CD4-positive, CD25-positive, alpha-beta regulatory T cell (primary cell): ENCODE data around the gene RBP3. TPM values are rescaled to one million over a fixed set of nuclear protein-coding genes. Genes with fewer than 3 reads are reported as not detected.

Source experiments
- ATAC-seq, 2 donors: fragments of 150-1000 bp; cut with Tn5 transposase; one replicate each; pipeline ENCODE4 v1.10.0; 2021; ENCODE audit warnings: low read depth in 2 of 2, moderate number of reproducible peaks in 2 of 2, moderate library complexity in 1 of 2
- DNase-seq, 3 donors: peaks; one replicate each; pipeline versions ENCODE4 v3.0.0 to v3.0.0-alpha.2; 2012 to 2022; ENCODE audit warnings: mixed read lengths in 1 of 3
- H3K27ac ChIP-seq: one replicate; pipeline ENCODE4 v1.7.0; 2013; ENCODE audit warnings: mild to moderate bottlenecking, low read length; ENCODE audit not compliant: insufficient read depth, poor library complexity, severe bottlenecking
- H3K27me3 ChIP-seq: one replicate; pipeline ENCODE4 v1.7.0; 2013; ENCODE audit warnings: low read length; ENCODE audit not compliant: control insufficient read depth, insufficient read depth
- H3K36me3 ChIP-seq: one replicate; pipeline ENCODE4 v1.7.0; 2013; ENCODE audit warnings: mild to moderate bottlenecking, low read length, moderate library complexity; ENCODE audit not compliant: control insufficient read depth, insufficient read depth
- H3K4me1 ChIP-seq: 2 replicates; pipeline ENCODE4 v1.7.0; 2013; ENCODE audit warnings: mild to moderate bottlenecking, low read length; ENCODE audit not compliant: insufficient read depth, control insufficient read depth, poor library complexity, severe bottlenecking
- H3K4me3 ChIP-seq: one replicate; pipeline ENCODE4 v1.7.0; 2013; ENCODE audit warnings: low read depth, mild to moderate bottlenecking, low read length, moderate library complexity
- H3K9me3 ChIP-seq, 2 experiments: 1 replicate in 1 of 2; 2 replicates in 1 of 2; pipeline ENCODE4 v1.7.0; 2013; ENCODE audit warnings: low read length in 2 of 2, mild to moderate bottlenecking in 1 of 2, moderate library complexity in 1 of 2; ENCODE audit not compliant: control insufficient read depth in 2 of 2
- H3K27ac Mint-ChIP-seq, 3 donors: one replicate each; pipeline ENCODE4 v1.8.0; 2020 to 2022; ENCODE audit warnings: mild to moderate bottlenecking in 3 of 3, mixed read lengths in 3 of 3, moderate library complexity in 2 of 3
- H3K27me3 Mint-ChIP-seq: one replicate; pipeline ENCODE4 v1.8.0; 2022; ENCODE audit warnings: mild to moderate bottlenecking, mixed read lengths
- H3K36me3 Mint-ChIP-seq: one replicate; pipeline ENCODE4 v1.8.0; 2020; ENCODE audit warnings: mixed read lengths
- H3K4me1 Mint-ChIP-seq, 4 donors: one replicate each; pipeline ENCODE4 v1.8.0; 2020 to 2022; ENCODE audit warnings: mixed read lengths in 4 of 4, mild to moderate bottlenecking in 1 of 4
- H3K4me3 Mint-ChIP-seq, 4 donors: one replicate each; pipeline ENCODE4 v1.8.0; 2020 to 2022; ENCODE audit warnings: mild to moderate bottlenecking in 4 of 4, mixed read lengths in 4 of 4, moderate library complexity in 3 of 4
- H3K9me3 Mint-ChIP-seq, 7 donors: one replicate each; pipeline ENCODE4 v1.8.0; 2020 to 2022; ENCODE audit warnings: mixed read lengths in 7 of 7, mild to moderate bottlenecking in 3 of 7, moderate library complexity in 2 of 7
- polyA plus RNA-seq, 4 donors: library from polyadenylated mRNA; unstranded; fragments of 300-500 nt; fragmentation: Illumina TruSeq; gene quantifications; one replicate each; pipeline ENCODE4 v1.2.3, GENCODE V29; 2021
- total RNA-seq: library from RNA; stranded (reverse); gene quantifications from one replicate; pipeline ENCODE4 v1.2.3, GENCODE V29; 2022

RBP3 gene
- total and polyA plus RNA-seq, 5 donors from 2014 or later, result not detected

GRCh38 chr10:47374611-47375536 lies 26.7 kb downstream of the RBP3 start:
- Mint-ChIP-seq H3K27ac (no peak overlapping the region), H3K4me1 (peaks cover 0 to 2% (median 0%) of the 10 kb centered on the region in 4 donors)

GRCh38 chr10:47376522-47377220 lies 28.5 kb downstream of the RBP3 start:
- H3K4me3 ChIP-seq, result no peak overlapping the region
- H3K27me3 ChIP-seq, result peaks cover 3% of the 10 kb centered on the region
- DNase-seq (no peak), ATAC-seq (no peak)
- no peak overlapping the region for H3K27ac ChIP-seq
- Mint-ChIP-seq H3K27ac (no peak overlapping the region), H3K4me3 (no peak overlapping the region), H3K36me3 (no peaks in the 10 kb centered on the region), H3K9me3 (no peaks in the 10 kb centered on the region), H3K4me1 (peaks cover 0 to 2% (median 0%) of the 10 kb centered on the region in 4 donors), H3K27me3 (peaks cover 24% of the 10 kb centered on the region)
- no peaks in the 10 kb centered on the region for H3K9me3 ChIP-seq
- H3K36me3 ChIP-seq, result no peaks in the 10 kb centered on the region
- no peaks in the 10 kb centered on the region for H3K4me1 ChIP-seq

More at GRCh38 chr10:47374611-47375536, 26.7 kb downstream of the RBP3 start:
- Mint-ChIP-seq H3K36me3 (no peaks in the 10 kb centered on the region), H3K27me3 (peaks cover 6% of the 10 kb centered on the region), H3K4me3 (no peak overlapping the region), H3K9me3 (no peaks in the 10 kb centered on the region)
- Histone ChIP-seq H3K27me3 (peaks cover 3% of the 10 kb centered on the region), H3K4me1 (no peaks in the 10 kb centered on the region), H3K36me3 (no peaks in the 10 kb centered on the region), H3K9me3 (no peaks in the 10 kb centered on the region), H3K27ac (no peak overlapping the region), H3K4me3 (no peak overlapping the region)
- no peak for ATAC-seq
- DNase-seq, result no peak

- Histone ChIP-seq H3K4me3 (no peak overlapping the region), H3K27me3 (peaks cover 4% of the 10 kb centered on the region), H3K27ac (no peak overlapping the region), H3K4me1 (no peaks in the 10 kb centered on the region), H3K36me3 (no peaks in the 10 kb centered on the region), H3K9me3 (no peaks in the 10 kb centered on the region)
- DNase-seq (no peak), ATAC-seq (no peak)
- Mint-ChIP-seq H3K27me3 (peaks cover 30% of the 10 kb centered on the region), H3K9me3 (no peaks in the 10 kb centered on the region), H3K4me3 (no peak overlapping the region), H3K27ac (no peak overlapping the region), H3K36me3 (no peaks in the 10 kb centered on the region), H3K4me1 (peaks cover 0 to 2% (median 0%) of the 10 kb centered on the region in 4 donors)
Measured at GRCh38 chr10:47378183-47378510, 30.0 kb downstream of the RBP3 start.

- H3K9me3 Mint-ChIP-seq, result peaks cover 0 to 2% (median 0%) of the 10 kb centered on the region in 7 donors
- no peaks in the 10 kb centered on the region for H3K36me3 ChIP-seq
- H3K9me3 ChIP-seq, result no peaks in the 10 kb centered on the region
- peaks cover 2 to 6% (median 5%) of the 10 kb centered on the region in 4 donors for H3K4me1 Mint-ChIP-seq
- H3K27me3 ChIP-seq, result peaks cover 10% of the 10 kb centered on the region
- H3K4me3 Mint-ChIP-seq, result peak overlapping the region in 1 of 4 donors; percentile 64
- no peaks in the 10 kb centered on the region for H3K36me3 Mint-ChIP-seq
- DNase-seq (no peak), ATAC-seq (no peak)
- H3K27ac Mint-ChIP-seq, result no peak overlapping the region
- no peak overlapping the region for H3K27ac ChIP-seq
- H3K27me3 Mint-ChIP-seq, result peaks cover 37% of the 10 kb centered on the region
- no peak overlapping the region for H3K4me3 ChIP-seq
- peaks cover under 1% of the 10 kb centered on the region for H3K4me1 ChIP-seq
Measured at GRCh38 chr10:47378606-47379444, 30.7 kb downstream of the RBP3 start.

- Mint-ChIP-seq H3K27me3 (peaks cover 39% of the 10 kb centered on the region), H3K9me3 (peaks cover 0 to 3% (median 0%) of the 10 kb centered on the region in 7 donors)
- H3K27me3 ChIP-seq, result peaks cover 10% of the 10 kb centered on the region
Measured at GRCh38 chr10:47379445-47379785, 31.3 kb downstream of the RBP3 start.

GRCh38 chr10:47379901-47380300 lies 31.7 kb downstream of the RBP3 start:
- peaks cover 42% of the 10 kb centered on the region for H3K27me3 Mint-ChIP-seq

More at GRCh38 chr10:47379445-47379785, 31.3 kb downstream of the RBP3 start:
- H3K4me1 ChIP-seq, result peaks cover 6% of the 10 kb centered on the region
- Mint-ChIP-seq H3K36me3 (no peaks in the 10 kb centered on the region), H3K4me3 (peak overlapping the region in 1 of 4 donors; percentile 64), H3K27ac (no peak overlapping the region), H3K4me1 (peaks cover 2 to 8% (median 7%) of the 10 kb centered on the region in 4 donors)
- no peak overlapping the region for H3K27ac ChIP-seq
- no peak for DNase-seq
- H3K4me3 ChIP-seq, result no peak overlapping the region
- H3K9me3 ChIP-seq, result no peaks in the 10 kb centered on the region
- H3K36me3 ChIP-seq, result no peaks in the 10 kb centered on the region
- ATAC-seq, result no peak

GRCh38 chr10:47380341-47381102 lies 32.4 kb downstream of the RBP3 start:
- H3K9me3 ChIP-seq, result peaks cover 0 to 1% of the 10 kb centered on the region in 2 experiments
- H3K36me3 Mint-ChIP-seq, result no peaks in the 10 kb centered on the region
- peaks cover 0 to 7% (median 1%) of the 10 kb centered on the region in 7 donors for H3K9me3 Mint-ChIP-seq
- DNase-seq (no peak), ATAC-seq (no peak)
- peaks cover 8% of the 10 kb centered on the region for H3K4me1 ChIP-seq
- H3K36me3 ChIP-seq, result no peaks in the 10 kb centered on the region
- H3K27me3 Mint-ChIP-seq, result peaks cover 47% of the 10 kb centered on the region
- H3K4me3 Mint-ChIP-seq, result no peak overlapping the region
- H3K27me3 ChIP-seq, result peaks cover 16% of the 10 kb centered on the region
- no peak overlapping the region for H3K27ac ChIP-seq
- no peak overlapping the region for H3K4me3 ChIP-seq
- H3K4me1 Mint-ChIP-seq, result peaks cover 5 to 12% (median 9%) of the 10 kb centered on the region in 4 donors
- H3K27ac Mint-ChIP-seq, result no peak overlapping the region

More at GRCh38 chr10:47379901-47380300, 31.7 kb downstream of the RBP3 start:
- Histone ChIP-seq H3K9me3 (no peaks in the 10 kb centered on the region), H3K4me1 (peaks cover 8% of the 10 kb centered on the region), H3K27me3 (peaks cover 11% of the 10 kb centered on the region), H3K36me3 (no peaks in the 10 kb centered on the region), H3K27ac (no peak overlapping the region), H3K4me3 (no peak overlapping the region)
- DNase-seq (no peak), ATAC-seq (no peak)
- no peak overlapping the region for H3K4me3 Mint-ChIP-seq
- H3K9me3 Mint-ChIP-seq, result peaks cover 0 to 3% (median 0%) of the 10 kb centered on the region in 7 donors
- no peak overlapping the region for H3K27ac Mint-ChIP-seq
- peaks cover 4 to 10% (median 8%) of the 10 kb centered on the region in 4 donors for H3K4me1 Mint-ChIP-seq
- no peaks in the 10 kb centered on the region for H3K36me3 Mint-ChIP-seq
